HG02884 (cell line): ENCODE data around the gene SLC37A2.

ENCODE experiments used
- ATAC-seq: cut with Tn5 transposase; IDR thresholded peaks from one replicate; pipeline ENCODE4 v1.9.1; 2021; ENCODE audit warnings: mild to moderate bottlenecking, moderate library complexity; ENCODE audit not compliant: unreplicated experiment

Gene SLC37A2

DNA sequence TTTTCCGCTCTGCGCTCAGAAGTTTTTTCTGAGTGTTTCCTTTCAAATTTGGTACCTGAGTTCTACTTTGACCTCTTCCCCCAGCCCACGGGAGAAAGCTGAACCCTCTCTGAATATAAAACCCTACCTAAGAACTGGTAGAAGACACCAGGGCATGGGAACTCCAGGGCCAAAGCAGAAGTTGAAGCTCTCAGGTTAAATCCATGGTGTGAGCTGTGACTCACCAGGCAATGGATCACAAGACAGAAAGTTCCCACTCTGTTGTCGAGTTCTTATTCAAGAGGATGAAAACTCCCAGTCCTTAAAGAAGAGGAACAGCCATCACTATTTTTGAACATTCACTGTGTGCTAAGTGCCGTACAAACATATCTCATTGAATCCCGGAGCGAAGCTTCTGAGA lies 39.4 kb downstream of the SLC37A2 start:
- no peak for ATAC-seq

DNA sequence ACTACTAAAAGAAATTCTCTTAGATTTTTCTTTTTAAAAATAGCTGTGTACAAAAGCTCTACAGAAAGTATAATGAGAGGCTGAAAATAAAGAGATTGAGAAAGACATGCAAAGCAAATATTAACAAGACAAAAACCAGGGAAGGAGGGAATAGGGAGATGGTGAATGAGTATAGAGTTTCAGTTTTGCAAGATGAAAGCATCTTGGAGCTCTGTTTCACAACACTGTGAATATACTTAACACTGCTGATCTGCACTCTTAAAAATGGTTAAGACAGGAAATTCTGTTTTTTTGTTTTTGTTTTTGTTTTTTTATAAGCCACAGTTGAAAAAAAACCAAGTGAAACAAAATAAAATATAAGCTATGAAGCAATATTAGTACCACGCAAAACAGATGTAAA lies 42.8 kb downstream of the SLC37A2 start:
- no peak for ATAC-seq

DNA sequence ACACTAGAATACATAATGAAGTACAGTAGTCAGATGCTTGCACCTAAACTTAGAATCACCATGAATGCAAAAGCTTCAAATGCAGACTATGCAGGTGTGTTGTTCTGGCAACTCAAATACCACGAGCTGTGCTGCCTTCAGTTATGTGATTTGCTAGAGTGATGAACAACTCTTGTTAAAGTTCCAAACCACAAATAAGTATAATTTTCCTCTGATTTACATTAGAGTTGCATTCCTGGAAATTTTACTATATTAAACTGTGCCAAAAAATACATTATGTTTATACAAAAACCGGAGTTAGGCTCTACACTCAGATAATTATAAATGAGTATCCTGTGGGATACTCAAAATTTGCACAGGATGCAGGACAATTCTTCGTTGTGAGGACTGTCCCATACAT lies 45.4 kb downstream of the SLC37A2 start:
- no peak for ATAC-seq

DNA sequence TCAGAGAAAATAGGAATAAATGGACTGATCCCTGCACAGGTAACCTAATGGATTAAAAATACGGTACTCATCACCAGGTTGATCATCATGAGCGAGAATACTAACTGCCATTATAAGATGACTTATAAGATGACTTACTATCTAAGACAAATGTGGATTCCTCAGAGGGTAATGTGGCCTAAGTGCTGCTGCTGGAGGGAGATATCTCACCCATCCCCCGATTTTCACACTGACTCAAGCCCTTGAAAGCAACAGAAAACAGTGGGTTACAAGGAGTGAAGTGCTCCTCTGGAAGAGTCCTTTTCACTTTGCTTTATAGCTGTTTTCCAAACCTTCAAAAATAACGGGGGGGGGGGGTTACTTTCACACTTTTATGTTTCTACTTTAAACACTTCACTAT lies 47.4 kb downstream of the SLC37A2 start:
- no peak for ATAC-seq

DNA sequence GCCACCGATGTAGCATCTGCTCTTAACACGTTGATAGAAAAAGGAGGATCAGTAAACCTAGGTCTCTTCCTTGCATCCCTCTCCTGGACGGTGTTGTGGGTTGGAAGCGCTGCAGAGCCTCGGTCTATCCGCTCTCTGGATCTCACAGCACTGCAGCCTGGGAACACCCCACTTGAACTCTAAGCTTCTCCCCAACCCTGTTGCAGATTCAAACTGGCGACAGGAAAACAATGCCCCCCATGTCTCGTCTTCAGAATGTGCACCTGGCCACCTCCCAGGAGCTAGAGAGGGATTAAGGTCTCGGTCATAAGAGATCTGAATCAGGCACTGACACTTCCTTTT lies 47.9 kb downstream of the SLC37A2 start:
- no peak for ATAC-seq

DNA sequence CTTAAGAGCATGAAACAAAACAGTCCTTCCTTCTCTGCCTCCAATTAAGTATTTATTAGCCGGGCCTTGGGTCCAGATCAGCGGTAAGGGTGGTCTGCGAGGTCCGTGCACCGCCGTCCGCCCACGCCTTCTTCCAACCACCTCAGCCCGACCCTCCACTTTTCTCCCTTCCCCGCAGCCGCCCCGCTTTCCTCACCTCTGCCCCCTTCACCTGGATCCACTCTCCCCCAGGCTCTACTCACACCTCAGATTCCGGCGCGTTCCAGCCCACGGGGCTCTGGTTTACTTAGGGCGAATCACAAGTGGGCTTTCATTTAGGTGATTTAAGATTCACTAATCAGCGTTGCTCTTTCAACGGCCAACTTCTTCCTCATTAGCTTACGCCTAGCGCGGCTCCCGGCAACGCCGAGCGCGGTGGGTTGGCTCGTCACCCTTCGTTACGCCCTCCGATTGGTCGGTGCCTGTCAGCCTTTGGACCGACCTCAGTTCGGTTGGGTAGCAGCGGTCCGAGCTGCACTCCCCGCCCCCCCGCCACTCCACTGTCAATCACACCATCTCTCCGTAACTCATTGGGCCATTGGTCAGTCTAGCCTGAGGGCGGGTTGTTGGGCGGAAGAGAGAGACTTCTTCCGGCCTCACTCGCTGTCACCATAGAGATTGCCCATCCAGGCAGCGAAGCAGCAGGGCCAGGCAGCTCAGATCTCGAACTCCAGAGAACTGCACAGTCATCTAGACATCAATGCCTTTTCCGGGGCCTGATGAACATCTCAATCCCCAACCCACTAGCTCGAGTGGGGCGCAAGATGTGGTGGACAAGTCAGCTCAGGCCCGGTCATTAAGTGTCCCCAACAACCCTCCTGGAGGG lies 48.5 kb downstream of the SLC37A2 start, which contains the start of gene TMEM218:
TSS of gene TMEM218 (minus strand) at position 284 of the 865 bp plus-strand sequence. CDS start 9,385 bp downstream, outside the sequence.
- ATAC-seq: peak; percentile 95

DNA sequence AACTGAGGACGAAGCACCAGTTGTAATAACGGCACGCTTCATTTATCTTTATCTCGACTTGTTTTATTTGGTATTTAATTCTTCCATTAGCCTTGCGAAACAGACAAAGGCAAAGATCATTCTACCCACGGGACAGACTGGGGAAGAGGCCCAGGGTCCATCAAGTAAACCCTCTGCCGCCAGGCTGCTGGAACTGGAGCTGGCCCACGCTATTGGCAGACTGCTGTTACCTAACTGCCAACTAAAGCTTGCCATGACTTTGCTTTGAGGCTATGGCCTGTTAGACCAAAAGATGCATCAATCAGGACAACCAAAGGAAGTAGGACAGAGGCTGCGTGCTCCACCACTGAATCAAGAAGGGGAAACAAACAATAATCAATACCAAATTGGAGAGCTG lies 49.1 kb downstream of the SLC37A2 start:
- ATAC-seq: no peak

DNA sequence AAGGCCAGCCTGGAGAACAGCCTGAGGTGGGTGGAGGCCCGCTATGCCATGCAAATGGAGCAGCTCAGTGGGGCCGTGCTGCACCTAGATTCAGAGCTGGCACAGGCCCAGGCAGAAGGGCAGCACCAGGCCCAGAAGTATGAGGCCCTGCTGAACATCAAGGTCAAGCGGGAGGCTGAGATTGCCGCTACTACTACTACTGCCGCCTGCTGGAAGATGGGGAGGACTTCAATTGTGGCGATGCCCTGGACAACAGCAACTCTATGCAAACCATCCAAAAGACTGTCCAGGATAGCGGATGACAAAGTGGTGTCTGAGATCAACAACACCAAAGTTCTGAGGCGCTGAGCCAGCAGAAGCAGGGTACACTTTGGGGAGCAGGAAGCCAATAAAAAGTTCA lies 51.4 kb downstream of the SLC37A2 start:
- ATAC-seq: no peak

DNA sequence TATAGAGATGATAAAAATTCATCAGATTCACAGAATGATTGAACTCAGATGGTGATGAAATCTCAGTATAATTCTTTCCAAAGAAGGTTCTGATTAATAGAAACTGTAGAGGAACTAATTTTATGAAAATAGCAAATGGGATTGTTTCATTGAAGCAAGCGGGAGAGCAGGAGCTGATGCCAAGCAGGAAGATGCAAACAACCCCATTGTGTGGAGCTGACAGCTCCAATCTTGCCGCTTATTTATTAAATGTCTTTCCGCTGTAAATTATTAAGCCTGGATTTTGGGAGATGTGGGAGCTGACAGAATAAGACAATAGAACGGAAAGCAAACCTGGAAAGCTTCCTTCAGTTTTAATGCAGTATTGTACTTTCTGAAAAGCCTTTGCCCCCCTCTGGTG lies 54.3 kb downstream of the SLC37A2 start:
- ATAC-seq: no peak

DNA sequence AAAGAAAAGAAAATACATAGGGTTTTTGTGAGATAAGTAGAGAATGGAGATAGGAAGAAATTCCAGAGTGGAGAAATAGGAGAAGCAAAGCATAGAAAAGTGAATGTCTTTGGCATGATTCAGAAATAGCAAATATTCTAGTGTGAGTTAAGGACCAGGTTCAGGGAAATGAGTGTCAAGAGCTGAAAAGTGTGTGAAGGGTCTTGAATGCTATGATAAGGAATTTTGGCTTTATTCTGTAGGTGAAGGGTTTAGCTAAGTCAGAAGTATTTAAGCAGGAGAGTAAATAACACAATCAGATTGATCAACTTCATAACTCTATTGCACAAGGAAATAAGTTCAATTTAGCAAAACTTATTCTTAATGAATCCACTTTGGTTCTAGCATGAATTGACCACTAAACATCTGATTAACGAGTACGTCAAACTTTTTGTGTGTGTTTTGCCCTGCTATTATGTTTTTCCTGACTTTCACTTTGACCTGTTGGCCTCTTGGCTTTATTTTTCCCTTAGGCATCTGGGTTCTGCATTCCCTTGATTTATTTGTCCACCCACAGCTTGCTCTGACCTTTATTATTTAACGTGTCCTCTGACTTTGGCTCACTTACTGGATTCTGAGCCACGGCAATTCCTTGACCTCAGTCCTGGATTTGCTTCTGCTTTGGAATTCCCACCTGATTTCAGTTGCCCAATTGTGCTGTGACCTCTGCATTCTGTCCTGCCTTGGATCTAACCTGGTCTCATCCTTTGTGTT lies 60.3 kb downstream of the SLC37A2 start:
- no peak for ATAC-seq

DNA sequence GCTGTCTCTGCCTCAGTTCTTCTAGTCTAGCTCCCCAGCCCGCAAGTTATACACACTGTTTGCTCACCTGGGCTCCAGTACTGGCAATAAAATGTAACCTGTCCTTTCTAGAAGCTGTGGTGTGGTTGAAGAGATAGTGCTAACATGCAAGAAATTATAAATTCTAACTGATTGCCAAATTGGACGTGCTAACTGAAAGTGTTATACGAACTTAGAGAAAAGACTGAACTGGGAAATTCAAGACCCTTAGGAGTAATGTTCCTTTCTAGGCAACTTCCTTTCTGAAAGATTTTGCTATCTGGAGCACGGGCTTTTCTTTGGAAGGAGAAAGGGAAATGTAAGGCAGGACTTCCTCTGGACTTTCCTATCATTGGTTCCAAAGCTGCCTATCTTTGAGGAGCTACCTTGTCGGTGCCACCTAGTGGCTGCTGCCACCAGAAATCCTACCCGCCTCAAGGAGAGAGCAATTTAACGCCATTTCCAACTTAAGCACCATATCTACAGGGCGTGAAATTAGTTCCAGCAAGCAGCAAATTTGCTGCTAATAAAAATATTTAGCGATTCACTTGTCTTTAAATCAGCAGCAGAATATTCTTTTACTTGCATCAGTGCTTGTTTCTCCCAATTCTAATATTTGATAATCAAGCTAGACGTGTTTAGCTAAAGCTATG lies 61.0 kb downstream of the SLC37A2 start:
- peak; percentile 60 for ATAC-seq

DNA sequence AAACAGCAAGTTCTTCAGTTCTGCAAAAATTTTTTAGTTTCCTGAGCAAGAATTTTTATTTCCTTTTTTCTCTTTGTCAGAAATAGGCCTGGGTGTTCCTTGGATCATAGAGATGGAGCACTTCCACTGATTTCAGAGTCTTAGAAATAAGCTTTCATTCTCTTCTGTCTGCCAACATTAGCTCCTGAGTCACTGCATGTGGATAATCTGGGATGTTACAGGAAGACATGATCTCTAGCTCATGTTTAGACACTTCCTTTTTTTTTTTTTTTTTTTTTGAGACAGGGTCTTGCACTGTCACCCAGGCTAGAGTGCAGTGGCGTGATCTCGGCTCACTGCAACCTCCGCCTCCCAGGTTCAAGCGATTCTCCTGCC lies 61.5 kb downstream of the SLC37A2 start:
- ATAC-seq: no peak

DNA sequence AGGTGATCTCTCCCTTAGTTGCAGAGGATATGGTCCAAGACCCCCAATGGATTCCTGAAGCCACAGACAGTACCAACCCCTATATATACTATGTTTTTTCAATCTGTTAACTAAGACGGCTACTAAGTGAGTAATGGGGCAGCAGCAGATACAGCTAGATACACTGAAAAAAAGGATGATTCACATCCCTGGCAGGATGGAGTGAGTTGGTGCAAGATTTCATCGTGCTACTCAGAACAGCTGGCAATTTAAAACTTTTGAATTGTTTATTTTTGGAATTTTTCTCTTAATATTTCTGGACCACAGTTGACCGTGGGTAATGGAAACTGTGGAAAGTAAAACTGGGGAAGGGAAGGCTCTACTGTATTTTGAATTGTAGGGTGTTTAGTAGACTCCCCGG lies 65.3 kb downstream of the SLC37A2 start:
- ATAC-seq: no peak

DNA sequence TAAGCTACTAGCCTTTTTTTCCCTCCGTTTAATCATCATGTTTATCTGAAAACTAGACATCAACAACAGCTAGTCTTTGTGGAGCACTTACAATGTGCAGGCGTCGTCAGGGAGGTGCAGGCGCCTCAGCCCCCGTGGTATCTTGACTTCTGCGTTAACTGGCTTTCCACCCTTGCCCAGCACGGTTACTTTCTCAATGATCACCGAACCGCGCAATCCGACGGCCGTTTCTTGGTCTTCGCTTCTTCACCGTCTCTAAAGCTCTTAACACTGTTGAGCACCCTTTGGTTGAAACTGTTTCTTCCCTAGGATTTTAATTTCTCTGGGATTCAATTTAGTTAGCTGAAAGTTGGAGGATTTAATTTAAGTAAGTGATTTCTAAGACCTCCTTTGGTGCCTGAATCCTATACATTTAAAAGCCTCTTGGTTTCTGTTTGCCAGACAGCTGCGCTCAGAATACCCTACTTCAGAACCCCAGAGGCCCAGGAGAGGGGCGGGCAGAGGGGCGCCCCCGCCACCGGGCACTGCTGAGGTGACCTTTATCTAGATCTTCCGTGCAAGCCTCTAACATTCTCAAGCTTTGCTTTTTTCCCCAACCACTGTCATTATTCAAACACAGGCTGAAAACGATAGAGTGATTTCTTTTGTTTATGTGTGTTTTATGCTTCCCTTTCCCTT lies 66.3 kb downstream of the SLC37A2 start:
- no peak for ATAC-seq

DNA sequence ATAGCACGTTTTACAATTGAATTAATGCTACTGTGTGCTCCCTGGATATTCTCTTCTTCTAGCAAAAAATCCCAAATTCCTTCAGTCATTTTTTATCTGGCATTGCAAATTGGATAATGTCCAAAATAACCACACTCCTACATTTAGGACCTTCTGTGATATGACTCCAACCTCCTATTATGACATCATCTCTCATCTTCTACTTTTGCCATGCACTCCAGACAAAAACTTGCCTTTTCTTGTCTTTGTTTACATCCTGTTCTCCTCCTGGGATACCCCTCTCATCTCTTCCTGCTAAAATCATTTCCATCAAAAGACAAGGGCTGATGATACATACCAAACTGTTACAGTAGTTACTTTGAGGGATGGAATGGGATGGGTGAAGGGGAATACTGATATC lies 69.0 kb downstream of the SLC37A2 start:
- ATAC-seq: no peak

DNA sequence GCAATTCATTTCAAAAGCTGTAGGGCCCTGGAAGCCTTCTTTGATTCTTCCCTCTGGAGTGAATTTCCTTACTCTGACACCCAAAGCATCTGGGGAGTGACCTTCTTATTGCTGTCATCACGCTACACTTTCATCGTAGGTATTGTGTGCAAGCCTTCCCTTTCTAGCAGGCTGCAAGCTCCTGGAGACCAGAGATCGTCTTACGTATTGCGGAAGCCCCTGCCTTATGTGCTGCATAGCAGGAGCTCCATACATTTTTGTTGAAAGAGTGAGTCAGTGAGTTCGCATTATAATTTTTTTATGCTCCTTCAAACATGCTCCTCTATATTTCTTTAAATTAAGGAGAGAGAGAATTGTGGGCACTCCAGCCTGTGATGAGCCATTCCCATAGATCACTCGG lies 69.5 kb downstream of the SLC37A2 start:
- ATAC-seq: no peak

DNA sequence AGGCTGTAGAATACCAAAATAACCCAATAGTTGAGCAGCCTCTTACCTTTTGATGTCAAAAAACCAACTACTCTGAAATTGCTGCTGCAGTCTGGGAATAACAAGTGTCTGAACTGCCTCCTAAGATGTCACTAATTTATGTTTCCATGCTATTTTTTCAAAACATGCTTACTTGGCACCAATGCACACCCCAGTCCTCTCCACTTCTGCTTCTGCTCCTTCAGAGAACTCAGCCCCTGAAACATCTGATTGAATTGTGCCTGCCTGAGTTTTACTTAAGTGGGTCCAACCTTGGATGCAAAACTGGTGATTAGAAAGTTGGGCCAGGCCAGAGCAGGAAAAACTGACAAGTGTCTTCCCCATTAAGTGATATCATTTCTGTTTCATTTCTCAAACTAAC lies 72.9 kb downstream of the SLC37A2 start:
- ATAC-seq: no peak

DNA sequence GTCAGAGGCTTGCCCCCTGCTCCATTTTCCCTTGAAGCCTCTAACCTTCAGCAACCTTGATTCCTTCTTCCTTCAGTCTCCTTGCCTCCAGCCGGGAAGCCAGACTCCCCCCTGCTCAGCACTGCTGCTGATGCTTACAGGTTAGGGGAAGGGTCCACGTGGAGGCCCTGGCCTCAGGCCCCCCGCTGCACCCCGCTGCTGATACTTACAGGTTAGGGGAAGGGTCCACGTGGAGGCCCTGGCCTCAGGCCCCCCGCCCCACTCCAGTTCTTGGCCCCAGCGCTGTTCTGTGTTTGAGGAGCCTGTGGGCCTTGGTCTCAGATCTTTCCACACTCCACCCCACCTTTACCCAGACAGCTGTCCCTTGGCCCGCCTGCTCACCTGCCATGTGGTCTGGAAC lies 75.9 kb downstream of the SLC37A2 start:
- ATAC-seq: no peak

DNA sequence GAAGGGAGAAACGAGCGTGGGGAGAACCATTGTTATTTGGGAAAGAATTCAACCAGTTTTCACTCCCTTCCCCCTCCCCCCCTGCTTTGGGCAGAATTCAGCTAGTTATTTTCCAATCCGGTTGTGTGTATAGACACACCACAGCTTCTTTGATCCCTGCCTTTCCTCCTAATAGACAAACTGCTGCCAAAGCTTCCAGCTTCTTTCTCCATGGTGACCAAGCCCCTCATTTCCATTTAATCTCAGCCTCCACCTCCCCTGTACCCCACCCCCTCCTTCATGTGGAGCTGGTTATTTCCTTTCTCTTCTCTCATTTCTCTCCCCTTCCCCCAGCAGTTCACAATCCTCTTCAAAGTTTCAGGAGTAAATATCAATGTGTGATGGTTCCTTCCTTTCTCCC lies 76.7 kb downstream of the SLC37A2 start:
- ATAC-seq: no peak
